Body of pancreas (tissue), 4 donors: ENCODE data around the gene TBC1D4.

Experiments used
- CTCF ChIP-seq, 7 experiments: fragments of 450-650 bp in 4 of 7; fragments of 200-600 bp in 3 of 7; sonication (generic) in 3 of 7; IDR thresholded peaks; one replicate each; pipeline ENCODE4 v1.5.1; 2016 to 2019; ENCODE audit warnings: antibody characterized with exemption in 7 of 7
- POLR2A ChIP-seq, 3 donors: fragments of 450-650 bp; IDR thresholded peaks; one replicate each; pipeline ENCODE4 v1.6.1; 2016; ENCODE audit warnings: antibody characterized with exemption in 3 of 3, mild to moderate bottlenecking in 2 of 3

GRCh38 chr13:75482820-75483079, 781 bp upstream of the TBC1D4 start:
- TF ChIP-seq CTCF (IDR thresholded peaks at IDR 0.05) (no peak), POLR2A (IDR thresholded peaks at IDR 0.05) (no peak)
